AG10803 (cell line): ENCODE results near the gene ADSS1.

Experiments
- DNase-seq: peaks from one replicate; pipeline ENCODE4 v3.0.0; 2010; ENCODE audit warnings: low read depth
- H3K4me3 ChIP-seq: 2 replicates; pipeline ENCODE4 v1.5.1; 2011; ENCODE audit warnings: mild to moderate bottlenecking, low read length, control low read depth
- CTCF ChIP-seq: conservative IDR thresholded peaks from 2 replicates; pipeline ENCODE4 v1.5.1; 2011; ENCODE audit warnings: mild to moderate bottlenecking, low read length, control low read depth, inconsistent platforms

The ADSS1 gene

GRCh38 chr14:104781271-104782077, 57.4 kb downstream of the ADSS1 start:
- no peak overlapping the region for H3K4me3 ChIP-seq
- no peak for TF ChIP-seq CTCF
- DNase-seq, result no peak

GRCh38 chr14:104782086-104782807, 58.2 kb downstream of the ADSS1 start:
- no peak for TF ChIP-seq CTCF
- H3K4me3 ChIP-seq, result no peak overlapping the region
- DNase-seq, result no peak

GRCh38 chr14:104782808-104783139, 58.7 kb downstream of the ADSS1 start:
- DNase-seq, result no peak
- H3K4me3 ChIP-seq, result no peak overlapping the region
- no peak for TF ChIP-seq CTCF

GRCh38 chr14:104783484-104784217, 59.6 kb downstream of the ADSS1 start:
- no peak for DNase-seq
- no peak overlapping the region for H3K4me3 ChIP-seq
- no peak for TF ChIP-seq CTCF

- no peak overlapping the region for H3K4me3 ChIP-seq
- no peak for DNase-seq
- no peak for TF ChIP-seq CTCF
Measured at GRCh38 chr14:104784218-104784568, 60.2 kb downstream of the ADSS1 start.

- no peak overlapping the region for H3K4me3 ChIP-seq
- DNase-seq, result no peak
Measured at GRCh38 chr14:104784846-104785707, 61.0 kb downstream of the ADSS1 start.

More at GRCh38 chr14:104784846-104785707, 61.0 kb downstream of the ADSS1 start:
- TF ChIP-seq CTCF, result no peak
